Right lung (tissue), 10 donors: ENCODE data around the gene DPPA4. TPM values are rescaled to one million over a fixed set of nuclear protein-coding genes. Genes with fewer than 3 reads are reported as not detected.
"Not testable (repeated sequence)": the region's sequence is repeated elsewhere in the genome, so short reads cannot be mapped to it uniquely, and the experiment has no call there.

Source experiments
- DNase-seq, 2 donors: peaks; one replicate each; pipeline ENCODE4 v3.0.0-alpha.2; 2013
- long read RNA-seq, 8 donors: transcript quantifications; one replicate each; lab custom pipeline, GENCODE V29; 2026
- polyA plus RNA-seq, 5 donors: library from polyadenylated mRNA; unstranded; fragments of 120-200 nt; gene quantifications; one replicate each; pipeline versions ENCODE4 v1.2.1 to v1.2.3, GENCODE V29; 2013; ENCODE audit warnings: inconsistent platforms in 1 of 5, low replicate concordance in 1 of 5; ENCODE audit not compliant: insufficient read length in 5 of 5, insufficient read depth in 1 of 5

Gene DPPA4, protein sequence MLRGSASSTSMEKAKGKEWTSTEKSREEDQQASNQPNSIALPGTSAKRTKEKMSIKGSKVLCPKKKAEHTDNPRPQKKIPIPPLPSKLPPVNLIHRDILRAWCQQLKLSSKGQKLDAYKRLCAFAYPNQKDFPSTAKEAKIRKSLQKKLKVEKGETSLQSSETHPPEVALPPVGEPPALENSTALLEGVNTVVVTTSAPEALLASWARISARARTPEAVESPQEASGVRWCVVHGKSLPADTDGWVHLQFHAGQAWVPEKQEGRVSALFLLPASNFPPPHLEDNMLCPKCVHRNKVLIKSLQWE
- polyA plus RNA-seq = 1 to 10 TPM; 2.6 to 5.3 (median 4.4) TPM
- long read RNA-seq, donor 1, partial matches to known transcripts = 0 of 1 reads
- long read RNA-seq, donor 1, other reads (novel, unspliced or antisense) = 0 of 1 reads
- long read RNA-seq, donor 2 = 0 reads
- long read RNA-seq, donor 3 = 0 reads
- long read RNA-seq, donor 4 = 0 reads
- long read RNA-seq, donor 5 = 0 reads
- long read RNA-seq, donor 6, partial matches to known transcripts = 0 of 1 reads
- long read RNA-seq, donor 6, other reads (novel, unspliced or antisense) = 0 of 1 reads
- long read RNA-seq, donor 7 = 0 reads
- long read RNA-seq, donor 8, partial matches to known transcripts = 0 of 1 reads
- long read RNA-seq, donor 8, other reads (novel, unspliced or antisense) = 0 of 1 reads

DNA sequence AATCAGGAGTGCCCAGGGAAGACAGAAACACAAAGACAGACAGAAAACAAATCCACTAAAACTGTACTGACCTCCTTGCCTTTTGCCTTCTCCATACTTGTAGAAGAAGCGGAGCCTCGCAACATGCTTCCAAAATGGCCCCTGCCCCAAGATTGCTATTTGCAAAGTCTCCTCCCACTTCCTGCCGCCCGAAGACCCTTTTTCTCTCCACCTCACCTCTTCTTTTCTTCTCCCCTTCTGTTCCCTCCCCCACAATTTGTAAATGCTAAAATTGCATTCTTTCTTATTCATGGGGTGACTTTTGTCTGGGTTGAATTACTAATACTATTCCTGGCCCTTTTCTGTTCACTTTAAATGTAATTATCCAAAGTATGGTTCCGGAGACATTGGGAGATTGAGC is at the start of gene DPPA4:
Gene DPPA4 (minus strand): TSS at position 154 of the 400 bp plus-strand sequence. CDS start 29 bp downstream, at position 125.
- DNase-seq = no peak

DNA sequence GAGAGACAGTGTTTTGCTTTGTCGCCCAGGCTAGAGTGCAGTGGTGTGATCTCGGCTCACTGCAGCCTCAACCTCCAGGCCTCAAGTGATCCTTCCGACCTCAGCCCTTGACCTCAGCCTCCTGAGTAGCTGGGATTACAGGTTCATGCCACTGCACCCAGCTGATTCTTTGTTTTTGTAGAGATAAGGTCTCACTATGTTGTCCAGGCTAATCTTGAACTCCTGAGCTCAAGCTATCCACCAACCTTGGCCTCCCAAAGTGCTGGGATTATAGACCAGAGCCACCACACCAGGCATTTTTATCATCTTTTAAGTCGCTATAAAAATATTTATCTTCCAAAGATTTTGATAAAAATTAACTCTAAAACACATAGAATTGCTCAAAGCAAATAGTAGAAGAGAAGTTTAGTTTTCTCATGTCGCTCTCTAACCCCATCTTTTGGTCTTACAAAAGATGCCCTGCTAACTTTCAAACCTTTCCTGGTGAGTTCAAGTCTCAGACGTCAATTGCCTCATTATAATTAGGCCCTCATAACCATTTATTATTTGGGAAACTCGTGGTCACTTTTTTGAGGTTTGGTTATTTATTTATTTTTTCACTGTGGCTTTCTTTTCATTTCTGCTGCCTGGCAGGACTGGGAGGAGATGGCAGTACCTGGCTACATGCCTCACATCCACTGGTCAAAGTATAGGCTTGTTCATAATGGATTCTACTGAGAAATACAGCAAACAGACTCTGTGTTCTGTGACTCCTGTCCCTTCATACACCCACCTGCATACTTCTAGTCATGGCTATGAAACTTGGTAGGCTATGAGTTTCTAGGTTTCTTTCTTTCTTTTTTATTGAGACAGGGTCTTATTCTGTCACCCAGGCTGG is 48.3 kb upstream of the DPPA4 start:
- DNase-seq = no peak

DNA sequence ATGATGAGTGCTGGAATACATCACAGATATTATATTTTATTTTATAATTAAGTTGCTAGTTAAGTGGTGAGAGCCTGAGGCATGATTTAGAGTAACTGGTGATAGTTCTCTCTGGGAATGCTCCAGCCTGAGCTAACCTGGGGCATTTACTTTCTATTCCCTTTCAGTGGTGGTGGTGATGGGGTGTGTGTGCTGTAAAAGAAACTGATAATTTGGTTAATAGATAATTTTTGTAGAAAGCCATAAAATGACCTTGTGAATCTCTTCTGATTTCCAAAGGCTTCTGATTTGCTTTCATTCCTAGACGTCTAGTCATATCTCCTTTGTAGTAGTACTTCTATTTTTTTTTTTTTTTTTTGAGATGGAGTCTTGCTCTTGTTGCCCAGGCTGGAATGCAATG is 46.8 kb upstream of the DPPA4 start:
- DNase-seq = no peak

DNA sequence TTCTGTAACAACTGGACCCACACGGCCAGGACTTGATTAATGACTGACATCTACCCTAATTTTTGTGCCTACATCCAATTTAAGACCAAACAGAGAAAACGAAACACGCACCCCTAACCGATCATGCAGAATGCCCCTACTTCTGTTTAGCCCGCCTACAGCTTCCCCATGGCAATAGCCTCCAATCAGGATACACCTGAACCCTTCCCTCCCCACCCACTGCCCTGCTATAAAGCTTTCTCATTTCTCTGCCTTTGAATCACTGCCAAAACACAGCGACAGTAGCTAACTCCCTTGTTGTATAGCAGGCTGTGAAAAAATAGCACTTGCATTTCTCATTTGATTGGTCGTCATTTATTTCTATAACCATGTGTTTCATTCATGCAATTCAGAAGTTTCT is 45.2 kb upstream of the DPPA4 start:
- DNase-seq = no peak

DNA sequence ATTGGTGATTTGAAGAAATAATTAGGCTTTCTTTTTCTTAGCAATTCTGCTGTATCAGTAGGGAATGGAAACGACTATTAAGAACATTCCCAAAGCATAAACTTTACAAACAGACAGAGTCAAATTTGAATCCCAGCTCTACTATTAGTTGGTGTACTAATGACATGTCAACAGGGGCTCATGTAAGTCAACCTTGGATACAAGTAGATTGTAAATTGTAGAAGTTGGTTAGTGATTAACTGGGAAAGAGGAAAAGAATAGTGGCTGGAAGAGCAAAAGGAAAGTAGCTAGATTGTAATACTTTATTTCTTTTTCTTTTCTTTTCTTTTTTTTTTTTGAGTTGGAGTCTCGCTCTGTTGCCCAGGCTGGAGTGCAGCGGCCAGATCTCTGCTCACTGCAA is 38.6 kb upstream of the DPPA4 start:
- DNase-seq = no peak

DNA sequence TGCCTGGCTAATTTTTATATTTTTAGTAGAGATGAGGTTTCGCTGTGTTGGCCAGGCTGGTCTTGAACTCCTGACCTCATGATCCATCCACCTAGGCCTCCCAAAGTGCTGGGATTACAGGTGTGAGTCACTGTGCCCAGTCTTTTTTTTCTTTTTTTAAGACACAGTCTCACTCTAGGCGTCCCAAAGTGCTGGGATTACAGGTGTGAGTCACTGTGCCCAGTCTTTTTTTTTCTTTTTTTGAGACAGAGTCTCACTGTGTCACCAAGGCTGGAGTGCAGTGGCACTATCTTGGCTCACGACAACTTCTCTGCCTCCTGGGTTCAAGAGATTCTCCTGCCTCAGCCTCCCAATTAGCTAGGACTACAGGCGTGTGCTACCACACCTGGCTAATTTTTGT is 37.1 kb upstream of the DPPA4 start:
- not testable (repeated sequence) for DNase-seq

DNA sequence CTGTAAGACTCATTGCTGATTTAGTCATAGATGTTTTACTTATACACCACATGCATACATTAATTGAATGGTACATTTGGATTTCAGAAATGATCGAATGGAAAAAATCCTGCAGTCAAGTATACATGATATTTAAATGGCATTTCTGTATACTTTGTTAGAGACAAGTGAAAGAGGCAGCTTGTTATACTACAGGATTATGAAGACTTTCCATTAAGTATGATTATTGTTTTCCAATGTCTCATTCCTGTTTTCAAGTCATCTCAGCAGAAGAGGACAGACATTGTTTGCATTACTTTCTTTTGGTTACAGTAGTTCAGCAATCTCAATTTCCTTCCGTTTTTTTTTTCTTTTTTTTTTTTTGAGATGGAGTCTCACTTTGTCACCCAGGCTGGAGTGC is 36.6 kb upstream of the DPPA4 start:
- DNase-seq = no peak

DNA sequence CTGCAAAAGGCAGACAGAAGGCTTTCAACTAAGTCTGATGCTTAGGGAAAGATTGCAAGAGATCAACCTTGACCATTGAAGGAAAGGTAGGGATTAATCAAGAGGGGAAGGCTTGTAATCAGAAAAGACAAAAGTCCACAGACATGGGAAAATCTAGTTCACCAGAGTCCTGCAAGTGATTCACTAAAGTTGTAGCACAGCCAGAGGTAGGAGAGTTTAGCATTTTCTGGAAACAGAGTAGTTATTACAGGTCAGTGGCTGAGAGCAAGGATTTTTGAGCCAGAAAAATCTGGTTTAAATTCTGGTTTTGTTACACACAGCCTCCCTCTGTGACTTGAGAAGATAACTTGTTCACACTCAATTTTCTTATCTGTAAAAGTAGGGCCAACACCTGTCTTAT is 35.3 kb upstream of the DPPA4 start:
- DNase-seq = no peak

DNA sequence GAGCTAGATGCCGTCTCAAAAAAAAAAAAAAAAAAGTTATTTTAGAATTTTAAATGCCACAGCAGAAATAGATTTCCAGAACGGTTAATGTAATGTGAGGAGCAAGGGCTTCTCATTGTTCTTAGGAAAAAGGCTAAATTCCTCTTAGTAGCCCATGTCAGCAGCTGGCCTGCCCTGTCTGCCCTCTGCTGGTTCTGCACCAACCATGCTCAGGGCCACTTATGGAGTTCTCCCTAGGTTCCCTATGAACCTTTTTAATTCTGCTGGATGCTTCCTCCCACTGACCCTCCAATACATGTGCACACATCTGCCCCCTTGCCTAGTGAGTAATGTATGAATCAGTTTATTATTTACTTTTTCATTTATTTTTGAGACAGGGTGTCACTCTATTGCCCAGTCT is 32.2 kb upstream of the DPPA4 start:
- no peak for DNase-seq

DNA sequence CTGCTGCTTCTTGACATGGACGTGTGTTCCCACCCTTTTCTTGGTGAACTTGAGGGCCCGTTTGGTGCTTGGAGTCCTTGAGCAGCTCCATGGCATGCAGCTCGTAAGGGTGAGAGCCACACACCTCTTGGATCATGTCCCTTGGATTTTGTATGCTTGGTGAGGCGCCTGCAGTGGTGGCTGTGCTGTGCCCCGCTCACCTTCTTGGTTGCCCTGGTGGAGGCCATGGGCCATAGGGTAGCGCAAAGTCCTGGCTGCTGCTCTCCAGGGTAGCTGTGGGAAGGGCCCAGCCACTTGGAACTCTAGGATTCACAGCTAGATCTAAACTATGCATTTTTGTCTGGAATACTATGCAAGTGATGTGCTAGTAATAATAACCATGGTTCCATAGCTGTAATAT is 26.7 kb upstream of the DPPA4 start:
- no peak for DNase-seq

DNA sequence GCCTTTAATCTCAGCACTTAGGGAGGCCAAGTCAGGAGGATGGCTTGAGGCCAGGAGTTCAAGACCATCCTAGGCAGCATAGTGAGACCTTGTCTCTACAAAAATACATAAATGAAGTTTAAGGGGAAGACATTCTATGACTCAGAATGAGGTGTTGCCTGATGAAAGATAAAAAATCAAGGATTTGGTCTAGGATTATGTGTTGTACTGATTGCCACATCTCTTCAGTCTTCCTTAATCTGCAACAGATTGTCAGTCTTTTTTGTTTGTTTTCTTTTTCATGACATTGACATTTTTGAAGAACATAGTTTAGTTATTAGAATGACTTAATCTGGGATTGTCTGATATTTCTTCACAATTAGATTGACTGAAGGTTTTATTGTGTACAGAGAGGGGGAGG is 26.3 kb upstream of the DPPA4 start:
- no peak for DNase-seq

DNA sequence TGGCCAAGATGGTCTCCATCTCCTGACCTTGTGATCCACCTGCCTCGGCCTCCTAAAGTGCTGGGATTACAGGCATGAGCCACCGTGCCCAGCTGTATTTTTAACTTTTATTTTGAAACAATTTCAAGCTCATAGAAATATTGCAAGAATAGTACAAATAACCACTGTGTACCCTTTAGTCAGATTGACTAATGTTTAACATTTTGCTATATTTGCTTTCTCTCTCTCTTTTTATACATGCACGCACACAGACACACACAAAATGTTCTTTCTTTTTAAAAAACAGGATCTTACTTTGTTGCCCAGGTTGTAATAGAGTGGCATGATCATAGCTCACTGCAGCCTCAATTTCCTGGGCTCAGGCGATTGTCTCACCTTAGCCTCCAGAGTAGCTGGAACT is 25.5 kb upstream of the DPPA4 start:
- DNase-seq = no peak

DNA sequence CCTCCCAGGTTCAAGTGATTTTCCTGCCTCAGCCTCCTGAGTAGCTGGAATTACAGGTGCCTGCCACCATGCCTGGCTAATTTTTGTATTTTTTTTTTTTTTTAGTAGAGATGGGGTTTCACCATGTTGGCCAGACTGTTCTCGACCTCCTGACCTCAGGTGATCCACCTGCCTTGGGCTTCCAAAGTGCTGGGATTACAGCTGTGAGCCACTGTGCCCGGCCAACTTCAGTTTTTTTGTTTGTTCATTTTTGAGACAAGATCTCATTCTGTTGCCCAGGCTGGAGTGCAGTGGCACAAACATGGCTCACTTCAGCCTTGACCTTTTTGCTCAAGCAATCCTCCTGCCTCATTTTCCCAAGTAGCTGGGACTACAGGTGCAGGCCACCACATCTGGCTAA is 21.5 kb upstream of the DPPA4 start:
- not testable (repeated sequence) for DNase-seq

DNA sequence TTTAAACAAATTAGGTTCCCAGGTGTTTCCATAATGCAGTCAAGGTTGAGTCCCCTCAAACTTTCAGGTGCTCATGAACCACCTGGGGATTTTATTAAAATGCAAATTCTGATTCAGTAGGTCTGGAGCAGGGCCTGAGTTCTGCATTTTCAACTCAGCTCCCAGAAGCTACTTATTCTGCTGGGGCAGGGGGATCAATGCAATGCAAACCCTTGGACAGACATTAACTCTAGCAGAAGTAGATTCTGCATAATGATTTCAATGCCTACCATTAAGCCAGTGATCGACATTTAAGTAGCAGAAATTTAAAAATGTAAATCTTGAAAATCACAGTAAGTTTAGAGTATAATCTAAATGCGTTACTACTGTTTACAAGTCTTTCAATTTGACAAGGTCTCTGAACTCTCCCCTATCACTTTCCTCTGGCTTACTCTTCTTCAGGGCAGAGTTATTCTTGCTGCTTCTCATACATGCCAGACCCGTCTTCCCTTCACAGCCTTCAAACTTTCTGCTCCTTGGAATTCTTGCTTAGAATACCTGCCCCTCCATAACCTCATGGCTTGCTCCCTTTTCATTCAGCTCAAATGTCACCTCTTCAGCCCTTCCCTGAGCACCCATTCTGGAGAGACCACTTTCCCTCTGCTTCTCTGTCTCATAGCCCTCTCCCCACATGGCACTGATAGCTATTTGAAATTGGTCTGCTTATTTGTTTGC is 19.3 kb upstream of the DPPA4 start:
- no peak for DNase-seq

DNA sequence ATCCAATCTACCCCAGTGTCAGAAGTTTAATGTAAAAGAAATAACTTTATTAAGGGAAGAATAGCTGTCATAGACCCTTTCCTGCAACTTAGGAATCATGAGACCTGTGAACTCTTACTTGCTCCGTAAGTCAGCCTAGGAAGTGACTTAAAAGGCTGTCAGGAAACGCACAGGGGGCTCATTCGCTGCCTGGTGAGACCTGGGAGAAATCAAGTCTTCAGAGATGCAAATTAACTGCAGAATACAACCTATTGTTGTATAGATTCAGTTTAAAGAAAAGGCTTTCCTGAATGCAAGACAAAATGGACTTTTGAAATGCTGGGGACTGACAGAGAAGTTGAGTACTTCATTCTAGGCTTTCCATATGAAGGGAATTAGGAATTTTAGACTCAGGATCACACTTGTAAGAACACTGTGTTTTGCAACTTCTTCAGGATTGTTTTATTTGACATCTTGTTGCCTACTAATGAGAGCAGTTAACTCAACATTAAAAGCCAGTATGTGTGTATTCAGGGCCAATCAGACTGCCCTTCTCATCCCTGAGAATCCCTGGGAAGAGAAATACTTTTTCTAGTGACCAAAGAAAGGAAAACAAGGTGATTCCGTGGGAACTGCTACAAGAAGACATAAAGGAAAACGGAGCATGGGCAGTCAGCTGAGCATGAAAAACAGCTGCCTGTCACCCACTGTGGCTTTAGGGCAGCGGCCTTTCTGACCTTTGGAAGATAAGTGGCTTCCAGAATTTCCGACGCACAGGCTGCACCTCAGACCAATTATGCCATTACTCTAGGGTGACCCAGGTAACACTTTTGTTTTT is 18.5 kb upstream of the DPPA4 start:
- DNase-seq = no peak

DNA sequence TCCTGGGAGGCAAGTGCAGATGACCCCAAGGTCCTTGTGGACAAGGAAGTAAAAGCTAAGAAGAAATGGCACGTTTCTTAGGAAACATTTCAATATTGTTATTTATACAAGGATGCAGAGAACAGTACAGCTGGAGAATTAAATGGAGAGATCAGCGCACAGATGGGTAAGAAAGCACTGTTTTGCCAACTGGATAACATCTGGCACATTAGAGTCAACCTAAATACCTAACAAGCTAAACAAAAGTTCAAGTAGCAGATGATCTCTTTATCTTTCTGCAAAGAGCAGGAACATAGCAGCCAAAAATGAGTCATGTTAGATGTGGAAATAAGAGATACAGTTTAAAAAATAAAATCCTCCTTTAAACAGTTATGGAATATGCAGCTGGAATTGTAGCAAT is 15.7 kb upstream of the DPPA4 start:
- no peak for DNase-seq

DNA sequence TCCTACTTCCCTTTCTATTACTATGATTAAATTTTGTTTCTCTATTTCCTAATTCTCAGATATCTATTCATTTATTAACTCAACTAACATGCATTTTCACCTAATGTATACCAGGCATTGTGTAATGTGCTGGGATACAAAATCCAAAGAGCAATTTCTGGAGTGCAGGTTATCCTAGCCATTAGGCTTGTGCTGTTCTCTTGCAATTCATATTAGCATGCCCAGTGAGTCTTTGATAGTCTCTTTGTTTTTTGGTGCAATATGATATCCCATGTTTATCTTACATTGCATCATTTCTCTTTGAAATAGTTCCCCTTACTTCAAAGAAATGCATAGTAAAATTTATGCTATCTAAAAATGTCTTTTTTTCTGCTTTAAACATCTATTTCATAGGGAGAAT is 13.9 kb upstream of the DPPA4 start:
- DNase-seq = no peak

DNA sequence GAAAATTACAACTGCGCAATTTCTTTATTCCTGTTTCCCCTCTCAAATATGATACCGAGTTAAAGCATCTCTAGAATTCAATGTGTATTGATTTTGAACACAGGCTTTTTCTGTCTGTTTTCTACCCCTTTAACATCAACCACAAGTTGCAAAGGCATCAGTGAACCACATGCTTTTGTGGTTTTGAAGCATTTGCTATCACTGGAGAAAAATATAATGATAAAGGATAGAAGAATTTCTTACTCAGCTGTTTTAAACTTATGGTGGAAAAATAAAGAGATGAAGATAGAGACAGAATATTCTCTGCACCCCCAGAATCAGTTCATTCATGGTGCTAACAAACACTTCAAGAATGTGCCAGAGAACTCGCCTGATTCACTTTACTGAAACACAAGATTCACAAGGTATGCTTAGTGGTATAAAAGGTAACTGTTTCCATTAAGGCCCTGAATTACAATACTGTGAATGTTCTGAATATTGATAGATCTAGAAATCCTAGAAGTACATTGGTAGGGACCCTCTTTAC is 9.5 kb upstream of the DPPA4 start:
- DNase-seq = no peak

DNA sequence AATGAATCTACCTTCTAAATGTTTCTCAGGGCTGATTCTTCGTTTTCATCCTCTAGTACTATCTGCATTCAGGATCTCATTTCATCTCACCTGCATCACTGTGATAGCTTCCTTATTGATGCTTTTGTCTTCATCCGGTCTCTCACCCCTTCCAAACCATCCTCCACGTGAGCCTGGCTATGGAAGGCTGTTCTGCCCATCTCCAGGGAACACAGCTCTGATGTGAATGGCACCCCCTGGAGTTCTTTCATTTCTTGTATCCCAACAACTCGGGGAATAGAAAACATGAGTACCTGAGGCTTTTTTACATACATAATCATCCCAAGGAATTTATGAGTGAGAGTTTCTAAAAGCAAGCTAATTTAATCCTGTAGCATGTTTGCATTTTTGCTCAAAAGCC is 8.8 kb upstream of the DPPA4 start:
- no peak for DNase-seq
